ENCODE data around the gene HSD11B2.
A peak's percentile ranks its signal among the peaks of the same experiment; 100 is the strongest.
"Not testable (repeated sequence)": the region's sequence is repeated elsewhere in the genome, so short reads cannot be mapped to it uniquely, and the experiment has no call there.

Gene HSD11B2

DNA sequence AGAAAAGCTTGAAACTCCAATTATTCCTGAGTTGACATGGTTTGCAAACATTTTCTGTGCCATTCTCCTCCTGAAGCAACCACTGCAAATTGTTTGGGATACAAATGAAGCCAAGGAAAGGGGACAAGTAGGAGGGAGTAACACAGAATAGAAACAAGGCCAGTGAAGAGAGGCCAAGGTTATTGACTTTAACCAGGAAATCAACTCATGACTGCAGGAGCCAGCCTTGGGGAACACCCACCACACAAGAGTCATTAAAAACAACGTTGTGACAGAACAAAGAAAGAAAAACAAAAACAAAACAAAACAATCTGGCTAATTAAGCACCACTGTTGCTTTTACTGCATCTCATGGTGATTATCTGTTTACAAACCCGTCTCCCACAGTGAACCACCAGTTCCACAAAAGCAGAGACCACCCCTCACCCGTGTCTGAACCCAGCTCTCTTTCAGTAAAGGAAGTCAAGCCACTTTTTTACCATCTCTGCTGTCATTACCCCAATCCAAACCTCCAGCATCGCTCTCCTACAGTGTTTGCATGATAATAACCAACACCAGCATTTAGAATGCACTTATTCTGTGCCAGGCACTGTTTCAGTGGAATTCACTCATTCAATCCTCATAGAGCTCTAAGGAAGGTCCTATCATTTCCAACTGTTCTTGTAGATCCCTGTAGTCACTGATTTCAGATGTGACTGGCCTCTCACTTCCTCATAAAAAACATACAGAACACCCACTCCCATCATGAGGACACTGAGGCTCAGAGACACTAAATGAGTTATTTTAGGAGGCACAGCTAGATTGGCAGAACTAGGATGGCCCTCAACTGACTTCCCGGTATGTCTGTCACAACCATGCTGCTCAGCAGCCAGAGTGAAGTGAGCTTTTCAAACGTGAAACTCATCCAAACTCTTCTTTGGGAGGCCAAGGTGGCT is 16.7 kb upstream of the HSD11B2 start:
- in situ Hi-C loops (cut with HindIII; ENCODE audit: low sequenced_read_pairs): no loop called here
- no peak for TF ChIP-seq CTCF (IDR thresholded peaks at IDR 0.05; ENCODE audit: low read depth, low read length, missing control alignments)
- H3K4me3 ChIP-seq (ENCODE audit: low read depth, low read length): no peak overlapping the region
- no peak for DNase-seq (ENCODE audit: low read depth)

GRCh38 chr16:67415421-67415820 is 15.5 kb upstream of the HSD11B2 start:
- DNase-seq (ENCODE audit: low read depth); in situ Hi-C loops (cut with HindIII; ENCODE audit: low sequenced_read_pairs): not testable (repeated sequence)
- H3K4me3 ChIP-seq (ENCODE audit: low read depth, low read length): peak overlapping the region; percentile 58

DNA sequence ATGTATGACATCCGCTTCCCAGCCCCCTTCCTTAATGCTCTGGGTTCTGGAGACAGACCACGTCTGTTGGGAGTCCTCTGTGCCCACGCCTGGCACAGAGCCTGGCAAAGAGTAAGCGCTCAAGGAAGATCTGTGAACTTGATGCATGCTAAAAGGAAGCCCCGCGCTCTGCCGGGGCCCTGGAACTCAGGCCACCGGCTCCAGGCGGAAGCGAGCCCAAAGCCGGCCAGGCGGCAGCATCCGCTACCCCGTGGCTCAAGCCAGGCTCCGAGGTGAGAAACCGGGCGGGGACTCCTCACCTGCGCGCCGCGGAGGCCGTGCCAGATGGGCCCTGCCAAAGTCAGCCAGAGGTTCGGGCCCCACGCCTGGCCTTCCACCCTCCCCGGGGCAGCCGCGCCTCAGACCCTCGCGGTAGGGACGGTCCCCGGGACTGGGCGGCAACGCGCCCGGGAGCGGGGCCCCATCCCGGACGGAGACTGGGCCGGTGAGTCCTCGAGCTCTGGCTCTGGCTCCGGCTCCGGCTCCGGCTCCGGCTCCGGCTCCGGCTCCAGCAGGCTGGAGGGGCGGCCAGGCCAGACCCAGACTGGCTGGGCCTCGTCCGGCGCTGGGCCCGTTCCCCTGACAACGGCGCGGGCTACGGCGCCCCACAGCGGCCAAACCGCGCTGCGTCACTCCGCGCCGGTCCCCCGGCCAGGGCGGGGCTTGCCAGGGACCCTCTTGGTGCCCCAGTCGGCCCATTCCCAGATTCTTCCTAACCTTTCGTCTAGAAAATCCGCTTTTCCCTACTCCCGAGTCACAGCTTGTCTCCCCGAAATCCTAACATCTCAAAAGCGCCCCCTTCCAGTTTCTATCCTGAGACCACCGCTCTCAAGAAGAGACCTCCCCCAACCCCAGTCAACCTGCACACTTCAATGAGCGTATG is 14.8 kb upstream of the HSD11B2 start, which contains the start of gene ZDHHC1:
Gene ZDHHC1, minus strand, starts transcription at position 606 of the 922 bp plus-strand sequence. CDS start 8,702 bp downstream, outside the sequence.
- no peak for DNase-seq (ENCODE audit: low read depth)
- H3K4me3 ChIP-seq (ENCODE audit: low read depth, low read length): peak within 1 kb of the TSS; percentile 58
- in situ Hi-C loops (cut with HindIII; ENCODE audit: low sequenced_read_pairs): no loop called here
- peak; percentile 31 for TF ChIP-seq CTCF (IDR thresholded peaks at IDR 0.05; ENCODE audit: low read depth, low read length, missing control alignments)

DNA sequence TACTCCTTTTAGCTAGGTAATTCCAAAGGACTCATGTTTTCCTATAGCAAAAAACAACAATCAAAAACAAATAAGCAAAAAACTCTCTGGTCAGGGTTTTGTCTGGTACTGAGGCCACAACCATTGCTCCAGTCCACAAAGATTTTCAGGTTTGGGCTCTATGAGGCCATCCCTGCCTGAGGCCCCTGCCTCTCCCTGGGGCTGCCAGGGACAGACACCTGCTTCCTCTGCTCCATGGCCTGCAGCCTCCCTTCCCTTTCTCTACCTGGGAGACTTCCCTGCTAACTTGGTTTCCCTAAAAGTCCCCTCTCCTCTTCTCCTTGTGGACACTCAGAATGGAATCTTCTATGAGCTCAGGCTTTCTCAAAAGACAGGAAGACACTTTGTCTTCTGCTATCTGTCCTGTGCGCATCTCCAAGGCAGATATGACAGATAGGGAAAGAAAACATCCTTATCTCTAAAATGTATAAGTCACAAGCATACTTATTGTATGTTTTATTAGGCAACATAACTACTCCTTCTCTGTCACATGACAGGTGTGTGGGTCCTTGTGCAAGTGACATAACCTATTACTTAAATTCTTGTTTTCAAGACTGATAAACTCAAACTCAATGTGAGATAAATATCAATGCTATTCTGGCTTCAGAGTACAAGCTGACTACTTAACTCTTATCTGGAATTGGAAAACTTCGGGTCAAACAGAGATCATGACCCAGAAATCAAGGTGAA is 13.4 kb upstream of the HSD11B2 start:
- TF ChIP-seq CTCF (IDR thresholded peaks at IDR 0.05; ENCODE audit: low read depth, low read length, missing control alignments): no peak
- no peak for DNase-seq (ENCODE audit: low read depth)
- in situ Hi-C loops (cut with HindIII; ENCODE audit: low sequenced_read_pairs): no loop called here
- H3K4me3 ChIP-seq (ENCODE audit: low read depth, low read length): no peak overlapping the region

DNA sequence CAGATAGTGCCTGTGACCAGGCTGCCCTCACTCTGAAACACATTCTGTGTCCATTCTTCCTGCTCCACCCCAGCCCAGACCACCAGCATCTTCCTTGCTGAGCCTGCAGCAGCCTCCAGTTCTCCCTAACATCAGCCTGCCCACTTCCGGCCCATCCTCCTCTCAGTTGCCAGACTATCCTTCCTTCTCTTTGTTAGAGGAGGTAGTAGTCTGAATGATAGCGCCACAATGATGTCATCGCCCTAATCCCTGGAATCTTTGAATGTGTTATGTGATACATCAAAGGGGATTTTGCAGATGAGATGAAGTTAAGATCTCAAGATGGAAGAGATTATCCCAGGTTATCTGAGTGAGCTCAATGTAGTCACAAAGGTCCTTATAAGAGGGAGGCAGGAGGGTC is 11.4 kb upstream of the HSD11B2 start:
- H3K4me3 ChIP-seq (ENCODE audit: low read depth, low read length): no peak overlapping the region
- TF ChIP-seq CTCF (IDR thresholded peaks at IDR 0.05; ENCODE audit: low read depth, low read length, missing control alignments): no peak
- no peak for DNase-seq (ENCODE audit: low read depth)
- in situ Hi-C loops (cut with HindIII; ENCODE audit: low sequenced_read_pairs): no loop called here

DNA sequence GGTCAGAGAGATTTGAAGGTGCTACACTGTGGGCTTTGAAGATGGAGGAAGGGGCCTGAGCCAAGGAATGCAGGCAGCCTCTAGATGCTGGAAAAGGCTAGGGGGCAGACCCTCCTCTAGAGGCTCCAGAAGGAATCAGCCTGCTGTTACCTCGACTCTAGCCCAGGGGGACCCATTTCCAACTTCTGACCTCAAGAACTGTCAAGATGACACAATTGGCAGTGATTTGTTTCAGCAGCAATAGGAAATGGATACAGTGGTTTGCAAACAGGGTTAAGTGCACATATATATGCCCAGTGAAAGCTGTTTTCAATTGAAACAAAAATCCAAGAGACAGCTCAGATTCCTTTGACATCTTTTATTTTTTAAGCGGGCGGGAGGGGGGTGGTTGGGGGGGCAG is 11.0 kb upstream of the HSD11B2 start:
- in situ Hi-C loops (cut with HindIII; ENCODE audit: low sequenced_read_pairs): no loop called here
- no peak for TF ChIP-seq CTCF (IDR thresholded peaks at IDR 0.05; ENCODE audit: low read depth, low read length, missing control alignments)
- no peak overlapping the region for H3K4me3 ChIP-seq (ENCODE audit: low read depth, low read length)
- DNase-seq (ENCODE audit: low read depth): no peak

All from astrocyte of the cerebellum (primary cell).